ENCODE results near the gene CAMTA1.

Gene CAMTA1

DNA sequence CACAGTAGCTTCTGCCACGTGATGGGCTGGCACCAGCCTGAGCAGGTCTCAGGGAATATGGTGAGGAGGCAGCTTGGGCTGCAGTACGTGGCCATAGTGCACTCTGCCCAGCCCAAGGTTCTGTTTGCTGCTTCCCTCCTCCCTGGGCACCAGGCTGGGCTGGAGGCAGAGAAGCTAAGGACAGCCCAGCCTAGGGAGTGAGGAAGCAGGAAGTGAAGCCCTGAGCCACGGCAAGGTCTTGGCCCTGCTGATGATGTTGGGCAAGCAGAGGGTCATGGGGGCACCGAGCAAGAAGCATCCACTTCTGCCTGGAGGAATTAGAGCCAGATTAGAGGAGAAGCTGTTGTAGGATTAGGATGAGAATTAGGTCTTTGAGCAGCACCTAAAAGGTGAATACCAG lies 659.1 kb downstream of the CAMTA1 start:
- no peak for DNase-seq (ENCODE audit: extremely low spot score)
- POLR2A ChIA-PET = interaction anchor here (0.6 kb wide), 1 partner anchor 11 kb away, joined by 3 read pairs; no protein-coding TSS in a partner anchor
- CTCF ChIA-PET = no interaction called here
- no peak for TF ChIP-seq FOXM1 (IDR thresholded peaks at IDR 0.05; ENCODE audit: borderline replicate concordance)
- no peak for TF ChIP-seq CTBP1 (IDR thresholded peaks at IDR 0.05; ENCODE audit: borderline replicate concordance)
- TF ChIP-seq ZNF384 (IDR thresholded peaks at IDR 0.05) = no peak
- no peak for TF ChIP-seq NFRKB (IDR thresholded peaks at IDR 0.05)
- TF ChIP-seq LEF1 (IDR thresholded peaks at IDR 0.05; ENCODE audit: borderline replicate concordance) = no peak
- TF ChIP-seq ARNT (IDR thresholded peaks at IDR 0.05) = no peak
- TF ChIP-seq, protein P1, sequence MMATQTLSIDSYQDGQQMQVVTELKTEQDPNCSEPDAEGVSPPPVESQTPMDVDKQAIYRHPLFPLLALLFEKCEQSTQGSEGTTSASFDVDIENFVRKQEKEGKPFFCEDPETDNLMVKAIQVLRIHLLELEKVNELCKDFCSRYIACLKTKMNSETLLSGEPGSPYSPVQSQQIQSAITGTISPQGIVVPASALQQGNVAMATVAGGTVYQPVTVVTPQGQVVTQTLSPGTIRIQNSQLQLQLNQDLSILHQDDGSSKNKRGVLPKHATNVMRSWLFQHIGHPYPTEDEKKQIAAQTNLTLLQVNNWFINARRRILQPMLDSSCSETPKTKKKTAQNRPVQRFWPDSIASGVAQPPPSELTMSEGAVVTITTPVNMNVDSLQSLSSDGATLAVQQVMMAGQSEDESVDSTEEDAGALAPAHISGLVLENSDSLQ (IDR thresholded peaks at IDR 0.05) = no peak
- no peak for TF ChIP-seq TARDBP (IDR thresholded peaks at IDR 0.05)
- no peak for TF ChIP-seq L3MBTL2 (conservative IDR thresholded peaks at IDR 0.05)
- TF ChIP-seq ELF4 (IDR thresholded peaks at IDR 0.05) = no peak
- no peak for TF ChIP-seq SUZ12 (IDR thresholded peaks at IDR 0.05)
- no peak for TF ChIP-seq SP1 (IDR thresholded peaks at IDR 0.05)
- no peak for TF ChIP-seq FOXK2 (IDR thresholded peaks at IDR 0.05)
- no peak for TF ChIP-seq FOXA1 (IDR thresholded peaks at IDR 0.05)
- TF ChIP-seq HDGF (IDR thresholded peaks at IDR 0.05; ENCODE audit: borderline replicate concordance) = no peak
- TF ChIP-seq BHLHE40 (IDR thresholded peaks at IDR 0.05; ENCODE audit: borderline replicate concordance) = no peak

DNA sequence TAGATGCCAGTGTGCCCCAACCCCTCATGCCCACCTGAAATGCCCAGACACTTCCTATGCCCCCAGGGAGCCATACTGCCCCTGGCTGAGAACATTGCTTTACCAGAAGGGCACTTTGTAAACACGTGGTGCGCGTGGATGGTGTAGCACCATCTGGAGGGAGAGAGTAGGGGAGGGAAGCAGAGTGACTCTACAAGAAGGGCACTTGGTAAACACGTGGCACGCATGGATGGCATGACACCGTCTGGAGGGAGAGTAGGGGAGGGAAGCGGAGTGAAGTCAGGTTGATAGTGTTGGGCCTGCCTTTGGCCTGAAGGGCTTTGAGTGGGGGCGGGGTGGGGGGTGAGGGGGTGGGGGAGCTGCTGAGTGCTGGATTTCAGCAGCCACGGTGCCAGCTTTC lies 661.8 kb downstream of the CAMTA1 start:
- DNase-seq (ENCODE audit: extremely low spot score) = no peak
- ChIA-PET CTCF (interaction anchor here (0.6 kb wide), 1 partner anchor 330 kb away, joined by 3 read pairs; no protein-coding TSS in a partner anchor), POLR2A (no interaction called here)
- no peak for TF ChIP-seq BHLHE40 (IDR thresholded peaks at IDR 0.05; ENCODE audit: borderline replicate concordance)

DNA sequence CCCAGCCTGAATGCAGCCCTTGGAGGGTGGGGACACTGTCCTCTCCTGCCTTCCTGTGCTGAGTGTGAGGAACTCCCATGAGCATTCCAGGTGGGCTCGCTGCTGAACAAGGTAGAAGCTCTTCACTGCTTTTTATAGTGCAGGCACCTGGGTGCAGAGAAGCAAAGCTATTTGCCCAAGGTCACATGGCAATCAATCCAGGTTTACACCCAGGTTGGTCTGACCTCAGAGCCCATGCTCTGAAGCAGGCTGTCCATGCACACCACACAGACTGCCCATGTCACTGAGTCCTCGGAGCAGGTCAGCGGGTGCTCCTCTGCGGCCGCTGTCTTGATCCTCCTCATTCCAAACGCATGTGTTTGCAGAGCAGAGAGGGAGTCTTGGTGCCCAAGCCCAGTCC lies 662.5 kb downstream of the CAMTA1 start:
- TF ChIP-seq HDGF (IDR thresholded peaks at IDR 0.05; ENCODE audit: borderline replicate concordance) (no peak), NFRKB (IDR thresholded peaks at IDR 0.05) (no peak), BHLHE40 (IDR thresholded peaks at IDR 0.05; ENCODE audit: borderline replicate concordance) (no peak), SUZ12 (IDR thresholded peaks at IDR 0.05) (no peak), SP1 (IDR thresholded peaks at IDR 0.05) (no peak), FOXA1 (IDR thresholded peaks at IDR 0.05) (no peak), CTBP1 (IDR thresholded peaks at IDR 0.05; ENCODE audit: borderline replicate concordance) (no peak), FOXK2 (IDR thresholded peaks at IDR 0.05) (no peak), ZNF384 (IDR thresholded peaks at IDR 0.05) (no peak), ELF4 (IDR thresholded peaks at IDR 0.05) (no peak), L3MBTL2 (conservative IDR thresholded peaks at IDR 0.05) (no peak)
- TF ChIP-seq, protein P1 (IDR thresholded peaks at IDR 0.05) = no peak
- POLR2A ChIA-PET = no interaction called here

DNA sequence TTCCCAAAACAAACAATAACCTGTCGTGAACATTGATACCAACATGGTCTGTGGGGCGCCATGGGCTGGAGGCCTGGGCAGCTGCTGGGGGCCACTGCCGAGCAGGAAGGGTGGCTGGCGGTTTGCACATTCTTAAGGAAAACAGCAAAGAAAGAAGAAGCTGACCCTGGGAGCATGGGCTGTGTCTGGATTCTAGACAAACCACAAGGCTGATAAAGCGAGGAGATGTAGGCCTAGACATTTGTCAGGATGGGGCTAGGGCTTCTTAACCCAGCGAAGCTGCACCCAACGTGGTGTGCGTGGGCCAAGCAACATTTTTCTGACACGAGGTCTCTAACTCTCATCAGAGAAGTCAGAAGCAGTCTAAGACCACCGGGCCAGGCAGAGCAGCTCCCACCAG lies 663.7 kb downstream of the CAMTA1 start:
- ChIA-PET CTCF (no interaction called here), POLR2A (no interaction called here)
- no peak for DNase-seq (ENCODE audit: extremely low spot score)
- TF ChIP-seq TARDBP (IDR thresholded peaks at IDR 0.05) (no peak), CTBP1 (IDR thresholded peaks at IDR 0.05; ENCODE audit: borderline replicate concordance) (no peak), ELF4 (IDR thresholded peaks at IDR 0.05) (no peak), L3MBTL2 (conservative IDR thresholded peaks at IDR 0.05) (no peak), ZNF384 (IDR thresholded peaks at IDR 0.05) (no peak), BHLHE40 (IDR thresholded peaks at IDR 0.05; ENCODE audit: borderline replicate concordance) (no peak), SP1 (IDR thresholded peaks at IDR 0.05) (no peak), FOXM1 (IDR thresholded peaks at IDR 0.05; ENCODE audit: borderline replicate concordance) (no peak)

More for the DNA sequence above, 662.5 kb downstream of the CAMTA1 start:
- DNase-seq (ENCODE audit: extremely low spot score) = no peak
- CTCF ChIA-PET = no interaction called here

DNA sequence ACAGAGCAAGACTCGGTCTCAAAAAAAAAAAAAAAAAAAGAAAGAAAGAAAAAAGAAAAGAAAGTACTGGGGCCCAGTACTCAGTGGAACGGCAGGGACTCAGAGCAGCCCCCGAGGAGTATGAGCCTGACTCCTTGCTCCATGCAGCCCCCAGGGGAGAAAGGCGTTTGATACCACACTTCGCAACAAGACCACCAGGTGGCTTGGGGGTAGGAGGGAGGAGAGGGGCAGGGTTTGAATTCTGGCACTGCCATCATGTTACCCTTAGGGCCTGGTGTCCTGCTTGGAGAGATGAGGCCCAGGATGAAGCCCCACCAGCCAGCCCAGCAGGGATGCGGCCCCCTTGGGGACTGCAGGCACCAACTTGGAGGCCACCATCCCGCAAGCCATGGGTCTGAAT lies 664.5 kb downstream of the CAMTA1 start:
- ChIA-PET CTCF (no interaction called here), POLR2A (no interaction called here)
- no peak for TF ChIP-seq FOXA1 (IDR thresholded peaks at IDR 0.05)
- no peak for TF ChIP-seq TARDBP (IDR thresholded peaks at IDR 0.05)
- TF ChIP-seq ZNF384 (IDR thresholded peaks at IDR 0.05) = no peak
- no peak for TF ChIP-seq L3MBTL2 (conservative IDR thresholded peaks at IDR 0.05)
- no peak for TF ChIP-seq LEF1 (IDR thresholded peaks at IDR 0.05; ENCODE audit: borderline replicate concordance)

DNA sequence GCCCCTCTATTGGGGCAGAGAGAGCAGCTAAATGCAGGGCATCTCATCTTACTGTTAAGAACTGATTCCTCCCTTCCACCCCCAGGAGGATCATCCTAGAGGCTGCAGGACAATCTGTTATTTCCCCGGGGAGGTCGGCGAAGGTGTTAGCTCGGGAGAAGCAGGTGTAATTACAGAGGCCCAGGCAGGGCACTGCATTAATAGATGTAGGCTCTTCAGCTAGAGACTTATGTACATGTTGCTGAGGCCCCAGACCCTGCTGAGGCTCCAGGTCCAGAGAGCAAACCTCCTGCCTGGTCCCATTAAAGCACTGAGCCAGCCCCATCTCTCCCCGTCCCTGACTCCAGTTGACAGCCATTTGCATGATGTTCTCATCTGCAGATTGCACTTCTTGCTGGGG lies 665.6 kb downstream of the CAMTA1 start:
- ChIA-PET POLR2A (no interaction called here), CTCF (no interaction called here)
- DNase-seq (ENCODE audit: extremely low spot score) = no peak
- TF ChIP-seq FOXM1 (IDR thresholded peaks at IDR 0.05; ENCODE audit: borderline replicate concordance) (no peak), BHLHE40 (IDR thresholded peaks at IDR 0.05; ENCODE audit: borderline replicate concordance) (no peak), CTBP1 (IDR thresholded peaks at IDR 0.05; ENCODE audit: borderline replicate concordance) (no peak), LEF1 (IDR thresholded peaks at IDR 0.05; ENCODE audit: borderline replicate concordance) (no peak), FOXA1 (IDR thresholded peaks at IDR 0.05) (no peak), ELF4 (IDR thresholded peaks at IDR 0.05) (no peak), SP1 (IDR thresholded peaks at IDR 0.05) (no peak), ZNF384 (IDR thresholded peaks at IDR 0.05) (no peak), FOXK2 (IDR thresholded peaks at IDR 0.05) (no peak), SUZ12 (IDR thresholded peaks at IDR 0.05) (no peak), L3MBTL2 (conservative IDR thresholded peaks at IDR 0.05) (no peak), NFRKB (IDR thresholded peaks at IDR 0.05) (no peak), ARNT (IDR thresholded peaks at IDR 0.05) (no peak)
- TF ChIP-seq, protein P1 (IDR thresholded peaks at IDR 0.05) = no peak

More for the DNA sequence above, 664.5 kb downstream of the CAMTA1 start:
- DNase-seq (ENCODE audit: extremely low spot score) = no peak

DNA sequence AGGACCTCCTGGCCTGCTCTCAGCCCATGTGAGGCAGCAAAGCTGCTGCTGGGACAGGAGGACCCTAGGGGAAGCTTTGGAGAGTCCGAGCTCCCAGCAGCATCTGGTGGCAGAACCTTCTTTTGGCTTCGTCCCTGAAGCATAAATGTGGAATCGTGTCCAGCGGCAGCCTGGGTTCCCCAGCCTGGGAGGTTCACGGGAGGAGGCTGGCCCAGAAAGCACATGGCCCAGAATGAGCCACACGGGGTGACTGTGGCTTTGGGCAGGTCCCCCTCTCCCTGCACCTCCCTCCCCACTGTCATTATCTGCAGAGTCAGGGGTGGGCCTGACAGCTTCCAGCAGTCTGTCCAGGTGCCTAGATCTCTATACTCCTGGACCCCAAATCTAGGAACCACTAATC lies 667.8 kb downstream of the CAMTA1 start:
- POLR2A ChIA-PET = no interaction called here
- CTCF ChIA-PET = interaction anchor here (0.6 to 1.5 kb wide), 2 partner anchors 8 to 87 kb away, joined by 3 to 4 read pairs; no protein-coding TSS in a partner anchor
- no peak for DNase-seq (ENCODE audit: extremely low spot score)
- TF ChIP-seq LEF1 (IDR thresholded peaks at IDR 0.05; ENCODE audit: borderline replicate concordance) (no peak), FOXM1 (IDR thresholded peaks at IDR 0.05; ENCODE audit: borderline replicate concordance) (no peak), NFRKB (IDR thresholded peaks at IDR 0.05) (no peak), SP1 (IDR thresholded peaks at IDR 0.05) (no peak), FOXK2 (IDR thresholded peaks at IDR 0.05) (no peak), HDGF (IDR thresholded peaks at IDR 0.05; ENCODE audit: borderline replicate concordance) (no peak), ARNT (IDR thresholded peaks at IDR 0.05) (no peak), TARDBP (IDR thresholded peaks at IDR 0.05) (no peak), ZNF384 (IDR thresholded peaks at IDR 0.05) (no peak), BHLHE40 (IDR thresholded peaks at IDR 0.05; ENCODE audit: borderline replicate concordance) (no peak), ELF4 (IDR thresholded peaks at IDR 0.05) (no peak), FOXA1 (IDR thresholded peaks at IDR 0.05) (no peak), L3MBTL2 (conservative IDR thresholded peaks at IDR 0.05) (no peak), SUZ12 (IDR thresholded peaks at IDR 0.05) (no peak), CTBP1 (IDR thresholded peaks at IDR 0.05; ENCODE audit: borderline replicate concordance) (no peak)
- TF ChIP-seq, protein P1 (IDR thresholded peaks at IDR 0.05) = no peak
